Measurements from ENCODE around the gene ACSM3.

ACSM3 gene

DNA sequence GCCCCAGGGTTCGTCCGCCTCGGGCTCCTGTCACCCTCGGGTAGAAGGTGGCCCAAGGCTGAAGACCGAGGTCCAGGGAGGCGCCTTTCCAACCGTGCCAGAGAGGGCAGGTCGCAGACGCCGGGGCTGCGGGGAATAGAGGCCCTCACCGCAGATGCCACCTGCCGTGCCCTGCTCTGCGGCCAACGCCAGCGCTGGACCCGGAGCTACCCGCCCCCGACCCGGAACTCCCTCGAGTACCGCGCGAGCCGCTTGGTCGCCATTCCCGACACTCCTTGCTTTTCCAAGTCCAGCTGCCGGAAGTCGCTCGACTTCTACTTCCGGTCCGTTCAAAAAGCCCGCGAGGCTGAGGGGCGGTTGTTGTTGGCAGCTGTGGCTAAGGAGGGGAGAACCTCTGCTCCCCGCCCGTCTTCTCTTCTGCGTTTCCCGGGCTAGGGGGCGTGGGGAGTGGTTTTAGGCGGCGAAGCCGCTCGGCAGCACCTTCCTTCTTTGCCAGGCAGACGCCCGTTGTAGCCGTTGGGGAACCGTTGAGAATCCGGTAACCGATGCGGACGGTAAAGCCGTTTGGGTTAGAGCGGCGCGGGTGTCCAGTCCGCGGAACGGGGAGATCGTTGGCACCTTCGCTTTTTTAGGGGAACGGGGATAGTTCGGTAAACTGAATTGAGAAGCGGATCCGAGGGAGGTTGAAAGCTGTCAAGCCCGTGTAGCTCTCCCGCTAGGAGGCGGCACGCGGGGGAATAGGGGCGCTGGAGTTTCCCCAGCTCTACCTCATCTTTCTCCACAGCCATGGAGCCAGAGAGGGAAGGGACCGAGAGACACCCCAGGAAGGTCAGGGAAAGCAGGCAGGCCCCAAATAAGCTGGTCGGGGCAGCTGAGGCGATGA, 42.6 kb downstream of the ACSM3 start, which contains the start of the genes ERI2 and REXO5:
ERI2 (minus strand) TSS at position 305 of the 883 bp plus-strand sequence; CDS start at position 263, 42 bp downstream.
REXO5 (plus strand) TSS at position 360 of the 883 bp plus-strand sequence; CDS start at position 787, 427 bp downstream.
- DNase-seq (ENCODE audit: low spot score), result peak; percentile 97

DNA sequence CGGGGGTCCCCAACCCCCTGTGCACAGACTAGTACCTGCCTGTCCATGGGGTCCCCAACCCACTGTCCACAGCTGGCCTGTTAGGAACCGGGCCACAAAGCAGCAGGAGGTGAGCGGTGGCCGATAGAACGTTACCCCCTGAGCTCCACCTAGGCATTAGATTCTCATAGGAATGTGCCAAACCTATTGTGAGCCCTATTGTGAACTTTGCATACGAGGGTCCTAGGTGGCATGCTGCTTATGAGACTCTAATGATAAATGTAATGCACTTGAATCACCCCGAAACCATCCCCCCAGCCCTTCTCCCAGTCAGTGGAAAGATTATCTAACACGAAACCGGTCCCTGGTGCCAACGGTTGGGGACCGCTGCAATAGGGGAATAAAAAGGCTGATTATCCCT, 44.0 kb downstream of the ACSM3 start:
- DNase-seq (ENCODE audit: low spot score), result no peak

DNA sequence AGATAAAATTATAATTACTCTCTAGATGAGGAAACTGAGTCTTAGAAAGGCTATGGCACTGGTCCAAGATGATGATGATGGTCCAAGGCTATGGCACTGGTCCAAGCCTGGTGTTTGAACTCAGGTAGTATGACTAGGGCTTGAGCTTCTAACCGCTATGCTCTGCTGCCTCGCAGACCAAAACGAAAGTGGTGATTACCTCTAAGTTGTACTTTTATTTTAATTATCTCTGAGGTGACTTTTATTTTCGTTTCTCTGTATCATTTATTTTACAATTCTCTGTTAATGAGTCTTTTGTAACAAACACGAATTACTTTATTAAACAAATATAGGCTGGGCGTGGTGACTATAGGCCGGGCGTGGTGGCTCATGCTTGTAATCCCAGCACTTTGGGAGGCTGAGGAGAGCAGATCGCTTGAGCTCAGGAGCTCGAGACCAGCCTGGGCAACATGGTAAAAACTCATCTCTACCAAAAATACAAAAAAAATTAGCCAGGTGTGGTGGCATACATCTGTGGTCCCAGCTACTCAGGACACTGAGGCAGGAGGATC, 48.1 kb downstream of the ACSM3 start:
- peak; percentile 6 for DNase-seq (ENCODE audit: low spot score)

DNA sequence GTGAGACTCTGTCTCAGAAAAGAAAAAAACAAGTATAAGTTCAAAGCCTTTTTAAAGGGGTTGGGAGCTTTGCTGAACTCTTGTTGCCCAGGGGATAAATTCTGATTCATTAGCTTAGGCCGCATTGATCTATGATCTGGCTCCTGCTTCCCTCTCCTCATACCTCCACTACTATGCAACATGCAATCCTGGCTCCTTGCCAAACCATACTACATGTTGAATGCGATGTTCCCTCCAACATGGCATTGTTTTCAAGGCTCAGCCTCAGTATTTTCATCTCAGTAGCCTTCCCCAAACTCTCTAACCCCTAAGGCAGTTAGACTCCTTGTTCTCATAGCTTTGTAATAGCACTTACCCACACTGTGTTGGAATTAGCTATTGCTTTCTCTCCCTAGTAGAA, 48.7 kb downstream of the ACSM3 start:
- DNase-seq (ENCODE audit: low spot score), result no peak

DNA sequence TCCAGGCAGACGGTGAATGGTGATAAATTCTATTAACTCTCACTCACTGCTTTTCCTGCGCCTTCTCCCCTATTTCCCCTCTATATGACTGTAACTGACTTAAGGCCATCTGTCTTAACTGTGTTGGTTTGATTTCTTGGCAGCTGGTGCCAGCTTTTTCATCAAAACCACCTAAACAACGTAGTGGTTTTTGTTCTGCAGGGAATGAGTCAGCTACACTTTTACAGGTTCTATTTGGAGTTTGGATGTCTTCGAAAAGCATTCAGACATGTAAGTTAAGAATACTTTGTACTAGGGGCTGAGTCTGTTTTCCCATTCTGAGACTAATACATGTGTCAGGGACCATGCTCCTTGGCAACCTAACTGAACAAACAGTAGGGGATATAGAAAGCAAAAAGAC, 51.0 kb downstream of the ACSM3 start:
- DNase-seq (ENCODE audit: low spot score), result no peak

DNA sequence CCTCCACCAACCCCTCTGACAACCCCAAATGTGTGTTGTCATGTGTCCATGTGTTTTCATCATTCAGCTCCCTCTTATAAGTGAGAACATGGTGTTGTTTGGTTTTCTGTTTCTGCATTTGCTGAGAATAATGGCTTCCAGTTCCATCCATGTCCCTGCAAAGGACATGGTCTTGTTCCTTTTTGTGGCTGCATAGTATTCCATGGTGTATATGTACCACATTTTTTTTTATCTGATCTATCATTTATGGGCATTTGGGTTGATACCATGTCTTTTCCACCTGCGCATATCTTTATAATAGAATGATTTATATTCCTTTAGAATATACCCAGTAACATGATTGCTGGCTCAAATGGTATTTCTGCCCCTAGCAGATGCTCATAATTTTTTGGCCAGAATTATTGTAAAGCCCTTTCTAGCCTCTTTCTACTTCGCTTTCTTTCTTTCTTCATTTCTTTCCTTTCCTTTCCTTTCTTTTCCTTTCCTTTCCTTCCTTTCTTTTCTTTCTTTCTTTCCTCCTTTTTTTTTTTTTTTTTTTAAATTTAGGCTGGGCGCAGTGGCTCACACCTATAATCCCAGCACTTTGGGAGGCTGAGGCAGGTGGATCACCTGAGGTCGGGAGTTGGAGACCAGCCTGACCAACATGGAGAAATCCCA, 55.2 kb downstream of the ACSM3 start:
- no peak for DNase-seq (ENCODE audit: low spot score)

DNA sequence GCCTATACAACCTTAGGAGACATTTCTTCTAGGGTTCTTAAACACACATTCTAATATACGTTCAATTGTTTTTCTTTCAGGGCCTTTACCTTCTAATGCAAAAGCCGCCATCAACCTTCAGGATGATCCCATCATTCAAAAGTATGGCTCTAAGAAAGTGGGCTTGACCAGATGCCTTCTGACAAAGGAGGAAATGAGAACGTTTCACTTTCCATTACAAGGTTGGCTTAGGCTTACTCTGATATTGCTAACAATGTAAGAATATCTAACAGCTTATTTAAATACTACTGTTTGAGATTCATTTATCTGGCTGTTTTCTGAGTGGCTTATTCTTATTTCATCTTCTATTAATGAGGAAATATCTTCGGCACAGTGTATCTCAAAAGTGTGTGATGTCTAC, 57.9 kb downstream of the ACSM3 start:
- DNase-seq (ENCODE audit: low spot score), result no peak

DNA sequence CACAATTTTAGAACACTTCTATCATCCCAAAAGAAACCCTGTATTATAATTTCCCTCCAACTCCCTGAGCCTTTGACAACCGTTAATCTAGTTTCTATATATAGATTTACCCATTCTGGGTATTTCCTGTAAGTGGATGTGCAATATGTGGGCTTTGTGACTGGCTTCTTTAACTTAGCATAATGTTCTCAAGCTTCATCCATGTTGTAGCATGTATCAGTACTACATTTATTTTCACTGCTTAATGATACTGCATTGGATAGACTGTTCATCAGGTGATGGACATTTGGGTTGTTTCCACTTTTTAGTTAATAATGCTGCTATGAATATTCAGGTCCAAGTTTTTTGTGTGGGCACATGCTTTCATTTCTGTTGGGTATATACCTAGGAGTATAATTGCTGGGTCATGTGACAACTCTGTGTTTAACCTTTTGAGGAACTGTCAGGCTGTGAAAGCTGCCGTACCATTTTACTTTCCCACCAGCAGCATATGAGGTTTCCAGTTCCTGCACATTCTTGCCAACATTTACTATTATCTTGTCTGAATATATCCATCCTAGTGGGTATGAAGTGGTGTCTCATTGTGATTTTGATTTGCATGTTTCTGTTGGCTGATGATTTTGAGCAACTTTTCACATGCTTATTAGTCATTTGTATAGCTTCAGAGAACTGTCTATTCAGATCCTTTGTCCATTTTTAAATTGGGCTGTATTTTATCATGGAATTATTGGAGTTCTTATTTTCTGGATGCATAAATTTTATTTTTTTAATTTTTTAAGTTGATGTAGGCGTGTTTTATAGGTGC, 58.9 kb downstream of the ACSM3 start:
- no peak for DNase-seq (ENCODE audit: low spot score)

DNA sequence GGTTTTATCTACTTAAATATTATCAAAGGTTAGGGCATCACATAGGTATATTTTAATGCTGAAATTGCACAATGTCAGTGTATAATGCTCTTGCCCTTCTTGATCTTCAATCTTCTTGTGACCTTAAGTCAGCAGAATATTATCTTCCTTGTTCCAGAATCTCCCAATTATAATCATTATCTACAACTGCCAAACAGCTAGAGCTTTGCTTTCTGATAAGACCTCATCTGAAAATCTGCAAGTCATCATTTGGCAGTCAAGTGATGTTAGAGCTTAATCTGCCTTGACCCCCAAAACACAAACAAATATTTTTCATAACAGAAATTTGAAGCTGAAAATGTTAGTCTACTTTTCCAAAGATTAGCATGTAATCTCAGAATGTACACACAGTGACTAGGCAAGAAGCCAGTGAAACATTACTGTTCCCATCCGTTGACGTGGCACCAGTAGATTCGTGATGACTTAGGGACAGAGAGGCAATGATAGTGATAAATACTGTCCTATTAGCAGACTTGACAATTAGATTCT, 62.3 kb downstream of the ACSM3 start:
- no peak for DNase-seq (ENCODE audit: low spot score)

DNA sequence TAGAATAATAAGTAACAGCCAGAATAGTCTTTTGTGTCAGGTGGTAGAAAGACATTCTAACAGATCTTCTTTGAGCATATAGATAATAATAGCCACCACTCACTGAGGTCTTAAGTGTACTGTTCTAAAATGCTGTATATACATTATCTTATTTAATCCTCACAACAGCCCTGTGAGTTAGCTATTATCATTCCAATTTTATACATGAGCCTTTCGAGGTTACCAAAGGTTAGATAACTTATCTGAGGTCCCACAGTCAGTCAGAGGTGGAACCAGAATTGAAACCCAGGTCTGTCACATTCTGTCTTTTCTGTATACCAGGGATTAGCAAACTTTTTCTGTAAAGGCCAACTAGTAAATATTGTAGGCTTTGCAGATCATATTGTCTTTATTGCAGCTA, 65.7 kb downstream of the ACSM3 start:
- no peak for DNase-seq (ENCODE audit: low spot score)

DNA sequence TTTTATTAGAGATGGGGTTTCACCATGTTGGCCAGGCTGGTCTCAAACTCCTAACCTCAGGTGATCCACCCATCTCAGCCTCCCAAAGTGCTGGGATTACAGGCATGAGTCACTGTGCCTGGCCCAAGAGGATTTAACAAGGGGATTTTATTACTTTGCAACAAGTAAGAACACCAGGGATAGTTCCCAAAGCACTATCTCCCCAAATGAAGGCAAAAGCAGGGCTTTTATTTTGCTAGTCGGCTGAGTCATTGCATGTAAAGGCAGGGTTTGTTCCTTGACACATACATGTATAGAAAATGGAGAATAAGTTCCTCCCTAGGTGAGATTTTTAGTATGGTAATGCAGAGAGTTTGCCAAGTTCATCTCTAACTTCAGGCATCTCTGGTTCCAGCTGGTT, 66.6 kb downstream of the ACSM3 start:
- DNase-seq (ENCODE audit: low spot score), result no peak

DNA sequence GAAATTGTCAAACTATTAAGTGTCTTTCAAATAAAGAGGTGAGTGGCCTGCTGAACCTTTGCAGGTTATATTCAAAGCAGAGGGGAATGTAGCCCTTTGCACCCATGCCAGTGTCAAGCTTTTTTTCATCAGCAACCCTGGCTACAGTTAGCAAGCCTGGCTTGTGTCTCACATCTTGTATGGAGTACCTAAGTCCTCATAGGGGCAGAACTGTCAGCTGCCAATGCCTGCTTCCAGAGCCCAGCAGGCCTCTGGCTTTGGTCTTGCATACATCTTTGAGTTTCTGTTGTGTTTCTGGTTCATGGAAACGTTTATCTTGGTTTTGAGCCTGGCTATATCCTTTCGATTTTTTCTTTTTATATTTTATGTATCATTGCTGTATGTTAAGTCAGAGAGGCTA, 69.3 kb downstream of the ACSM3 start:
- DNase-seq (ENCODE audit: low spot score), result no peak

DNA sequence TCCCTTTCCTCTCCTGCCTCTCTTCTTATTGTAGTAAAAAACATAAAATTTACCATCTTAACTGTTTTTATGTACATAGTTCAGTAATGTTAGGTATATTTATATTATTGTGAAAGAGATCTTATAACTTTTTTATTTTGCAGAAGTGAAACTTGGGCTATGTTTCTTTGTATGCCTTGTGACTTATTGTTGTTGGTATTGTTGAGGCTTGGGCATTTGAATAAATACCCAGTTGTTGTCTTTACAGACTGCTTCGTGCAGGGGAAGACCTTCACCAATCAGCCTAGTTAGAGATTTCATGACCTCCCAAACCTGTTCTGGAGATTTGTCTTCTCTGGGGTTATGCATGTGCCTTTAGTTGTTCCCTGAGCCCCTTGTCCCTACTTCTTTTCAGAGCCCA, 74.4 kb downstream of the ACSM3 start:
- no peak for DNase-seq (ENCODE audit: low spot score)

DNA sequence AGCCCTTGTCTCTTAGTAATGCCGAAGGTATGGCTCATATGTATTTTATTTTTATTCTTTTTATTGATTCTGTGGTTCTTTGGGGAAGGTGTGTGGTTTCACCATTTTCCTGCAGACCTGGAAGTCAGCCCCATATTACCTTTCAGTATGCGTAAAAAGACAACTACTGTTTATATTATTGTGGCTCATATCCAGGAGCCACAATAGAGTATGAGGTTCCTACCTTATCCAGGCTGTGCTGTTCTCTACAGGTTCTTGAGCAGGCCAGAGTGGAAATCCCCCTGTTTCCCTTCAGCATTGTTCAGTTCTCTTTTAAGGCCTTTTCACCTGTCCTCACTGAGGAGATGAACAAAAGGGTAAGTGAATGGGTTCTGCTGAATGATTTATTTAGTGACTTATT, 75.7 kb downstream of the ACSM3 start:
- DNase-seq (ENCODE audit: low spot score), result no peak

DNA sequence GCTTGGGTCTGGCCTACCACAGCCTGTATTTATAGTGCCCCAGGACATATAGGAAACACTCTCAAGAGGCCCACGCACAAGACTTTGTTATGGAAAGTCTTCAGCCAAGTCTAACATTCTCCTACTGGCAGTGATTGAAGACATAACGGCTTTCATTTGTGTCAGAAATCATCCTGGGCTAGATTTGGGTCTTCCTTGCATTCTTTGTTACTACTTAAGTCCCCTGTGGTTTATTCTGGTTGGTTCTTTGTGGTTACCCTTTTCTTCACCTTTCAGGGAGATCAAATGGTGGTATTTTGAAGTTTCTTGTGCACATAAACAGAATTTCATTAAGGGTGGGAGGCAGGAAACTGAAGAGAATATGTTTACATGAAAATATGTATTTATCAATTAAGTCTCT, 80.2 kb downstream of the ACSM3 start:
- DNase-seq (ENCODE audit: low spot score), result no peak

DNA sequence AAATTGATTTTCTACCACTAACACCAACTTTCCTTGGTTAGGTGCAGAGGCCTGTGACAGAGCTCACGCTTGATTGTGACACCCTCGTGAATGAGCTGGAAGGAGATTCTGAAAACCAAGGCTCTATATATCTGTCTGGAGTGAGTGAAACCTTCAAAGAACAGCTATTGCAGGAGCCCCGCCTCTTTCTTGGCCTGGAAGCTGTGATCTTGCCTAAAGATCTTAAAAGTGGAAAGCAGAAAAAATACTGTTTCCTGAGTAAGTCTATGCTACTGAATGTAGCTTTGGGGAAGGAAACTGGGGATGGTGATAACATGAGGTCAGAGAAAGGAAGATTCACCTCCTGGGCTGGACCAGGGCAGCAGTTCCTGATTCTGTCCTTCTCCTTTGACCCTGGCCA, 80.8 kb downstream of the ACSM3 start:
- no peak for DNase-seq (ENCODE audit: low spot score)

DNA sequence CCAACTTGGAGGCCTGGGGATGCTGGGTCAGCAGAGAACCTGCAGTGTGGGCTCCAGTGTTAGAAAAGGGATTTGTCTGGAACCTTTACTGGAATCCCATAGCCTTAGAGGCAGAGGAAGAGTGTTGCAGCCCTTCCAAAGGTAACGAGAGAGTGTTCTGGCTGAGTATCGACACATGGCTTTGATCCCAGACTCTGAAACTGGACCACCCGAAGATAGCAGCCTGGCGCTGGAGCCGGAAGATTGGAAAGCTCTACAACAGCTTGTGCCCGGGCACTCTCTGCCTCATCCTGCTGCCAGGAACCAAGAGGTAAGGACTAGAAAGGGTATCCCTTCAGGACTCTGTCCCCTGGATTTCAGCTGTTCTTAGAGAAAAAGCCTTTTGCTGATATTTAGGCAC, 82.2 kb downstream of the ACSM3 start:
- no peak for DNase-seq (ENCODE audit: low spot score)

DNA sequence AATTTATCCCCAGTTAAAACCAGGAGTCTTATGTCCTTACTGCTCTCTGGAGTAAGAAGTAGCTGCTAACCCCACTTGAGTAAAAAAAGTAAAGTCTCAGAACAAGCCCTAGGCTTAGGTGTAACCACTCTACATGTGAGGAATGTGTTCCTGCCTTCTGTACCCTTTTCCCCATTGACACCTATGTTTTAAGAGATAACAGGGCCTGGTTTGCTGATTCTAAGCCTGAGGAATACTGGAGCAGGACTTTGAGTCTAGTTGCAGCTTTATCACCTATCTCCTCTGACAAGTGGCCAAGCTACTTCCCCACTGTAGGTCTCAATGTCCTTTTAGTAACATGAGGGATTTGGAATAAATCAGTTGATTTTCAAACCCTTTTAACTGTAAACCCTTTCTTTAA, 82.7 kb downstream of the ACSM3 start:
- no peak for DNase-seq (ENCODE audit: low spot score)
